NCI-H82 (cell line): ENCODE results near the gene SLC25A26.
"Not testable (repeated sequence)": the region's sequence is repeated elsewhere in the genome, so short reads cannot be mapped to it uniquely, and the experiment has no call there.

Experiments
- DNase-seq: peaks from one replicate; lab custom pipeline; 2025; lab: John Stamatoyannopoulos, UW

SLC25A26 gene, protein sequence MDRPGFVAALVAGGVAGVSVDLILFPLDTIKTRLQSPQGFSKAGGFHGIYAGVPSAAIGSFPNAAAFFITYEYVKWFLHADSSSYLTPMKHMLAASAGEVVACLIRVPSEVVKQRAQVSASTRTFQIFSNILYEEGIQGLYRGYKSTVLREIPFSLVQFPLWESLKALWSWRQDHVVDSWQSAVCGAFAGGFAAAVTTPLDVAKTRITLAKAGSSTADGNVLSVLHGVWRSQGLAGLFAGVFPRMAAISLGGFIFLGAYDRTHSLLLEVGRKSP

DNA sequence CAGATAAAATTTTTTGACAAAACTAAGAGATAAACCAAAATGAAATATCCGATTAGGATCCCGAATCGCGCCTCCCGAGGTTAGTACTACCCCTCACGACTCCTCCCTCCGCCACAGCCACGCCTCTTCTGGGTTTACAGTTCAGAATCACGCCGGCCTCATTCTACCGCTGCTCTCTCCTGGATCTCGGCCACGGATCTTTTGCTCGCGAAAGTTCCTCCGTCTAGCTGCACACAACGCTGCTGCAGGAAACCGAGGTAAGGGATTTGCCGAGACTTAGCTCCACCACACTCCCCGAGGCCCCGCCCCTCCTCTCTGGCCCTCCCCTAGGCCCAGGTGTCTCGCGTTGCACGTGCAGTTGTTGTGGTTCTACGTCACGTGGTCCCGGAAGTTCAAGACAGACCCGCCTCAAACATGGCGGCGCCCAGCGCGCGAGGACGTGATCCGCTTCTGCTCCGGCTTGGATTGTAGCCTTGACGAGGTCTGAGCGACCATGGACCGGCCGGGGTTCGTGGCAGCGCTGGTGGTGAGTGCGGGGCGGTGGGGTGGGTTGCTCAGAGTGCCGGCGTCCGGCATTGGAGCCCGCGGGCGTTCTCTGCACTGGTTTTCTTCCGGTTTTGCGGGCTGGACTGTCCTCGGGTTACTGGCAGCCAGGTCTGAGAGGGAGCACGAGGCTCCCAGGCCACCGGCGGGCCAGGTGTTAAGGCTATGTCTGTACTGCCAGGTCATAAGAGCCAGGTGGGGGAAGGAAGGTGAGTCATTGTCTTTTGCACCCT is at the start of gene SLC25A26:
SLC25A26 (plus strand) TSS at position 400 of the 776 bp plus-strand sequence; CDS start at position 494, 94 bp downstream.
- DNase-seq: peak; percentile 97

DNA sequence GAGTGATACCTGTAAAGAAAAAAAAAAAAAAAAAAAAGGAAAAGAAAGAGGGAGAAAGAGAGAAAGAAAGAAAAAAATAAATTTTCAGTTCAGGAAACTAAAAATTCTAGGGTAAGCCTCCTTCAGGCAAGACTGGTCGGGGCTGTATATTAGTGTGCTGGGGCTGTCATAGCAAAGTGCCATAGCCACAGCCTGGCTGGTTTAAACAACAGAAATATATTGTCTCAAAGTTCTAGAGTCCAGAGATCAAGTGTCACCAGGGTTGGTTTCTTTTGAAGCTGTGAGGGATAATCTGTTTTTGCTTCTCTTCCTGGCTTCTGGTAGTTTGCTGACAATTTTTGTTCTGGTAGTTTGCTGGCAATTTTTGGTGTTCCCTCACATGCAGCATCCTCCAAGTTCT is 48.4 kb upstream of the SLC25A26 start:
- DNase-seq: no peak

DNA sequence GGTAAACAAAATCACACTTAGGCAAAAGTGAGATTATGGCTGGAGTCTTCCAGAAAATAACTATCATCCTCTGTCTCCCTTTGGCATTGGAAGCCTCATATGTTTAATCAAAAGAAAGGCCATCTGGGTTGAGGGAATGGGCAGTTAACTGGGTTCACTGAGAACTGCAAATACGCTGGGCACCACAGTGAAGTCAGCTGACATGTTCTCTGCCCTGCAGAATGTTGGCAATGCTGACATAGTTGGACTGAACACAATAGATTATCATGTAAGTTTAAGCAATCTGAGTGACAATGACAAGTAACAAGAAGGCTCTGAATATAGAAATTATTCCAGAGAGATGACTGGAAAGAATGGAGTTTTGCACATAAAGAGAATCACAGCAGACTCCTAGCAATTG is 43.8 kb upstream of the SLC25A26 start:
- DNase-seq: no peak

DNA sequence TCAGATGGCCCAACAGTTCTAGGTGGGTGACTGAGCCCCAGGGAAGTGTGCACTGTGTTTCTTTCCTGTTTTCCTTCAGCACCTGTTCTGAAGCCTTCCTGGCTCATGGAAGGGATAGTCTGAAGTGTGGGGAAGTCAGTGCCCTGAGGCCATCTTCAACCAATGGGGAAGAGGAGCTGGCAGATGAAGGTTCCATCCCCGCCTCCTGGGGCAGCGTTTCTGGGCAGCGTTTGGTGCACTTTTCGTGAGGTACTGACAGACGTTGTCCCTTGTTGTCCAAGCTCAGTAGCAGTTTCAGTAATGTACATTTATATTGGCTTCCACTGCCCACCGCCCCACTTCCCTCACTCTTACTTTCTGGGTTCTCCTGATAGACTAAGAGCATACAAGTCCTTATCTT is 42.6 kb upstream of the SLC25A26 start:
- DNase-seq: no peak

DNA sequence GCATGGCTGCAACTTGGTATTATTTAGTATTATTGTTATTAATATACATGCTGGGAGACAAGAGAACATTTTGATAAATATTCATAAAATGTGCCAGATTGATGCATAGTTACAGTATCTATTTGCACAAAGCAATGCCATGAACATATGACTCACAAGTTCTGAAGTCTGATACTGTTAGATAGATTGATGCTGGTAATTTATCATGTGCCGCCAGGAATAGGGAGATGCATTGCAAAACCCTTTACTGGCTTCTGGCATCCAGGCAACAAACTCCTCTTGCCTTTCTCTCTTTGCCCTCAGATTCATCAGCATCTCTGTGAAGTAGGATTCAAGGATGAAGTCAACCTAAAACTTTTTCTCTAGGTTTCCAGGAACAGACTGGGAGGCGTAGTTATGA is 41.0 kb upstream of the SLC25A26 start:
- DNase-seq: no peak

DNA sequence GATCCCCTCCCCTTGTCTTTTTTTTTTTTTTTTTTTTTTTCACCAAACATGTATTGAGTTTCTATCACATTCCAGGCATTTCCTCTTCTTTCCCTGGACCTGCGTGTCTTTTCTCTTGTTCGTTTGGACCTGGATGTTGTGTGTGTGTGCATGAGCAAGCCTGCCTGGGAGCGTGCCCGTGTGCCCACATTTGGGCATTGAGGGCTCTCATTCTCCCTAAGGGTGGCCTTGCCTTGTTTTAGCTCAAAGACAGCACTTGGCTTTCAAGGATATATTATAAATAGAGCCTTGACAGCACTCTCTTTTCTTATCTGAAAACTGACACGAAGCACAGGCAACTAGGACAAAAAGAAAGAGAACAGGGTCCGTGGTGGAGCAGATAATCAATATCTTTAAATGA is 39.0 kb upstream of the SLC25A26 start:
- DNase-seq: no peak

DNA sequence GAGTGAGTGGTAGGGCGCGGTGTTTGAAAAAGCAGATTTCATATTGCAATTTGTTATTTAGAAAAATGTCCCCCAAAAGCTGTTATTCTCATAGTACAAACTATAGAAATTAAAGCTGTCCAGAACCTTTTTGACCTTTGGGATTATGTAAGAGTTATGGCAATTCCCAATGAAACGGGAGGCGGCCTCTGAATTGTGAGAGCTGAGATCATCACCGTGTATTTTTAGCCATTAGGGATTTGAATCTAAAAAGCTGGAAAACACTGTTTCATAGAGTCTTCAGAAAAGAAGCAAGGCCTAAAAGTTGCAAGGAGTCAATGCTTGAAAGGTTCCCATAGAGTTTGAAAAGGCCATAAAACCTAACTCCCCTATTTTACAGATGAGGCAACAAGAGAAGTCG is 38.6 kb upstream of the SLC25A26 start:
- no peak for DNase-seq

DNA sequence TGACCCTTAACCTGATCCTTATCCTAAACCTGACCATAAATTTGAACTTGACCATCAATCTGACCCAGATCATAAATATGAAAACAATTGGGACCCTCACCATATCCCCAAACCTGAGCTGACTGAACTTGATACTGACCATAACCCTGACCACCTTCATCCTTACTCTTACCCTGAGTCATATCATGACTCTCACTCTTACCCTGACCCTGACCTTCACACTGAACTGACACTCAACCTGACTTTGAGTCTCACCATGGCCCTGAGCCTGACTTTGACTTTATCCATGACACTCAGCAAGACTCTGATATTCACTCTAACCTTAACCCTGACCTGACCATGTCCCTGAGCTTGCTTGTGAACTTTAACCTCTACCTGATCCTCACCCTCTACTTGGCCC is 34.3 kb upstream of the SLC25A26 start:
- DNase-seq: no peak

DNA sequence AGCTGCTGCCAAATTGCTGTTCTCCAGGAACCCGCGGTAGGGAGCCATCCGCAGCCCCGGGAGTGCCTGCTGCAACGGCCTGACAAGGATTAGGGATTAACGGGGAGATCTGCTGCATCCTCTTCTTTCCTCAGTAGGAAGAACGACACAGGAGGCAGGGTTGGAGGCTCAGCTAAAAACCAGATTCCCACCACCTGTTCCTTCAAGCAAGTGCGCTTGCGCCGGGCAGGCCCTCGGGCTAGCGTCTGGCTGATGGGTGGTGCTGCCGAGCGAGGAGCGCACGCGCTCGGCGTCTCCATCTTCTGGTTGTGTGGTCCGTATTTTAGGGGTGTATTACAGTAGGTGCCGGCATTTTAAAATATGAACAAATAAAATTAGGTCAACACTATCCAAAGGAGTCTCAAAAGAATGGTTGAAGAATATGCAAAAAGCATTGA is 25.4 kb upstream of the SLC25A26 start:
- DNase-seq: peak; percentile 99

DNA sequence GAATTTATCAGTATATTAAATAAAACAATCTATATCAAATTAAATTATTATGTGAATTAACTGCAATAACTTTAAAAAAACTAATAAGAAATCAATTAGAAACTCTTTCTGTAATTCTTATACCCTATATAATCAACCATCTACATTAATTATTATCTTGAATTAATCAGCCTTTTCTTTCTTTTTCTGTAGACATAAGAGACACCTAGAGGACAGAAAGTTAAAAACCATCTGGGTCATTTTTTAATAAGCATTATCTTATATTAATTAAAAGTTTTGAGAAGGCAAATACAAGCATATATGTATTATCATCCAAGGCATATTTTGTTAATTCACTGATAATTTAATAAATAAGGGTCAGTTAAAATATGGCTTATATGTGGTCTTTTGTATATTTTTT is 24.2 kb upstream of the SLC25A26 start:
- peak; percentile 2 for DNase-seq

DNA sequence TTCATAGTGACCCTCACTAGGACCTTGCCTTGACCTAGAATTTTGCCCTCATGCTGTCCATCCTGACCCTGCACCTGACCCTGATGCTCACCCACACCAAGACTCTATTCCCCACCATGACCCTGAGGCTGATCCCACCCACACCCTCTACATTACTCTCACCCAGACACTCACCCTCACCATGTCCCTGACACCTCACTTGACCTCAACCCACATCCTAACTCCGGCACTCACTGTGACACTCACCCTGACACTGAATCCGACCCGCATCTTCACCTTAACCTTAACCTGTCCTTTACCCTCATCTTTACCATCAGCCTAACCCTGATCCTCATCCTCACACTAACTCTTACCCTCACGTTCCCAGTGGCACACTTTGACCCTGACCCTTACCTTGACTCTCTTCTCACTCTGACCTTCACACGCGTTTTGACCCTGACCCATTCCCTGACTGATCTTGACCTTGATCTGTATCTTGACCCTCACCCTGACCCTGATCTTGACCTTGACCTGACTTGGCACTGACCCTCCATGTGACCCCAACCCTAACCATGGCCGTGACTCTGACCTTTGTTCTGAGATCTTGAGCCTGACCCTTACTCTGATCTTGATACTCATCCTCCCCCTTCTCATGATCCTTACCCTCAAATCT is 22.2 kb upstream of the SLC25A26 start:
- DNase-seq: no peak

DNA sequence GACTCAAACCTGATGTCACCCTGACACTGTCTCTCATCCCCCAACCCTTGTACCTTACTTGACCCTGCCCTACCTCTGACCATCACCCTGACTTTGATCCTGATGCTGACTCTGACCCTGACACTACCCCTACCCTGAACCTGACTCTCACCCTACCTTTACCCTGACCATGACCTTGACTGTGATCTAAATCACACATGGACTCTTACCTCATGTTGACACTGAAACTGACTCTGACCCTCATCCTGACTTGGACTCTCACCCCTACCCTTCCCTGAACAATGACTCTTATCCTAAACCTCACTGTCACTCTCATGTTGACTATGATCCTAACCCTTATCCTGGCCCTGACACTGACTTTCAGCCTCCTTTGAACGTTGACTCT is 21.7 kb upstream of the SLC25A26 start:
- DNase-seq: no peak

DNA sequence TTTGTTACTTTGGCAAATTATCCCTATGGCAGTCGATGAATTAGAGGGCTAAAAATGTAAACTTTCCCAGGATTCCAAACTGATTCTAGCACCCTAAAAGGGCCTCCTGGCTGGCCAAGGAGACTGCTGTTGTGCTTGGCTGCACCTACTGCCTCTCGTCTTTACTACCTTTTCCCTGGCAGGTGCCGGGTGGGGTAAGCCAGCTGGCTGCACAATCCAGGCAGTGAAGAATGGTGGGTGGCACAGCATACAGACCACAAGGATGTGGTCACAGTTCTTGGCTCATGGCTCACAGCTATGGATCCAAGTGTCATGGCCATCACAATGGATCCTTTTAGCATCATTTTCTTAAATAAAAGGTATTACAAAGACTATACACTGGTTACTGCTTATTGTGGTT is 20.7 kb upstream of the SLC25A26 start:
- DNase-seq: peak; percentile 33

DNA sequence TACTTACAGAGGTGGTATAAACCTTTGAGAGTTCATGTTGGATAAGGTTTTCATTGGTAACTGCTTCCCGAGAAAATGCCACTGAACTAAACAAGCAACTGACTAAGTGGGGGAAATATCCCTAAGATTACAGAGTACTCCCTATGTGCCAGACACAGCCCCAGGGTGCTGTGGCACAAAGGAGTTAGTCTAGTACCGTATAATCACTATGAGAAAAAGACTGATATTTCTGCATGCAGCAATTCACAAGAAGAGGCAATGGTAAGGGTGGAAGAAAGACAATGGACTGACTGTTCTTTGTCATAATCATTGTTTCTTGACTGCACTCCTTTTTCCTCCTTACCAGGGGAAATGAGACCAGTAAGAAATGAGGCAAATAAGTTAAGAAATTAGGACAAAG is 20.0 kb upstream of the SLC25A26 start:
- no peak for DNase-seq

DNA sequence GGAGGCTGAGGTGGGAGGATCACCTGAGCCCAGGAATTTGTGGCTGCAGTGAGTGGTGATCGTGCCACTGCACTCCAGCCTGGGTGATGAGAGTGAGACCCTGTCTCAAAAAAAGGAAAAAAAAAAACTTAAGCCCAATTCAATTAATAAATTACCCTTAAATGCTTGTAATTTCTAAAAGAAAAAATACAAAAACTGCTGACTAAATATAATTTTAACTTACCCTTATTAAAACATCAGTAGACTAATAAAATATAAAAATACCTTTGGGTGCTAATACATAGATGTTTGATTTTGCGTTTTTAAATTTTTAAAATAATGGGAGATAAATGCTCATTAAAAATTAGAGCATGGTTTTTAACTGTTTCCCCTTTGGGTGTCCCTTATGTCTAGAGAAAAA is 17.5 kb upstream of the SLC25A26 start:
- no peak for DNase-seq

DNA sequence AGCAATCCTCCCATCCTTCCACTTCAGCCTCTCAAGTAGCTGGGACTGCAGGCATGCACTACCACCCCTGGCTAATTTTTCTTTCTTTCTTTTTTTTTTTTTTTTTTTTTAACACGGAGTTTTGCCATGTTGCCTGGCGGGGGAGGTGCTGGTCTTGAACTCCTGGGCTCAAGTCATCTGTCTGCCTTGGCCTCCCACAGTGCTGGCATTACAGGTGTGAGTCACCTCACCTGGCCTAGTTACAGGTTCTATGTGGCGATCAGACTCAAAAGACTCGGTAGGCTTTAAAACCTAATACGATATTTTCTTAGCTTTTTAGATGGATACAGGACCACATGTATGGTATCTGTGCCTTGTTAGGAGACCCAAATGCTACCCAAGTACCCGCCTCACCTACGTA is 14.0 kb upstream of the SLC25A26 start:
- no peak for DNase-seq

DNA sequence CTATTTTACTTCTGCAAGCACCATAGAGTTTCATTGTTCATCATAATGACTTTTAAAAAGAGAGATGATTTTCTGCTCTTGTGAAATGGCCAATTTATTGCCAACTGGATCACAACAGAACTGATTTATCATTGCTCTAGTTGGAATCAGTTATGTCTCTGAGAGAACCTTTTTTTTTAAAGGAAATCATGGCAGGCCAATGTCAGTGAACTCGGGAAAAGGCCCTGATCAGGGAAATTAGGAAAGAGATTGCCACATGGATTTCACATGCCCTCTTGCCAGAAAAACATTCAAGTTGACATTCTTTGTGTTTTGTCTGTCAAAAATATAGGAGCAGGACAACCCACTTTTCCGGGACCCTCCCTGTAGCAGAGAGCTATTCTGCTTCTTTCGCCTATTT is 12.6 kb upstream of the SLC25A26 start:
- DNase-seq: no peak

DNA sequence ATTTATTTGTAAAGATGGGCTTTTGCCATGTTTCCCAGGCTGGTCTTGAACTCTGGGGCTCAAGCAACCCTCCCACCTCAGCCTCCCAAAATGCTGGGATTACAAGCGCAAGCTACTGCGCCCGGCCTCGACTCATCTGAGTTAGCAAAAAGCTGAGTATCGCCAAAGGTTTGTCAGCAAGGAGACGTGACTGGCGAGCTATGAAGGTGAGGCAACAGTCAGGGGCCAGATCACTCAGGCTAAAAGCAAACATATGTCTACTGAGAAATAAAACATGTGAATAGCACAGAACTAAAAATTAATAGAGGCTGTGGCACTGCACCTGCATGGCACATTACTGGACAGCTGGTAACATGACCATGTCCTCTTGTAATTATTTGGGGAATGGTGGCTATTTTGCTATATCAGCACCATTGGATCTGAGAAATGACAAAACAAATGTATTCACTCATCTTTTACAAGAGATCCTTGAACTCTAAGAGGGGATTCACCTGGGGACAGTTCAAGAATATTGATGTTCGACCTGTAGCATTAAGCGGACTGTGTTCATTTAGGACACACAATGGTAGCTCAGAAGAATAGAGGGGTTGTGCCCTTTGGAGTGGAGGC is 10.0 kb upstream of the SLC25A26 start:
- no peak for DNase-seq

DNA sequence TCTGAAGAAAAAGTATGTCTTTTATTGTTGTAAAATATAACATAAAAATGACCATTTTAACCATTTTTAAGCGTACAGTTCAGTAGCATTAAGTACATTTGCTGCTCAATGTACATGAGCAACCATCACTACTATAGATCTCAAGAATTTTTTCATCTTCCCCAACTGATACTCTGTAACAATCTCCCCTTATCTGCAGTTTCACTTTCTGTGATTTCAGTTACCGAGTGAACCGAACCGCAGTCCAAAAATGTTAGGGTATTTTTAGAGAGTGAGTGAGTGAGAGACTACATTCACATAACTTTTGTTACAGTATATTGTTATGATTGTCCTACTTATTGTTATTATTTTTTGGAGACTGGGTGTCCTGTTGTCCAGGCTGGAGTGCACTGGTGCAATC is 9.0 kb upstream of the SLC25A26 start:
- DNase-seq: no peak

DNA sequence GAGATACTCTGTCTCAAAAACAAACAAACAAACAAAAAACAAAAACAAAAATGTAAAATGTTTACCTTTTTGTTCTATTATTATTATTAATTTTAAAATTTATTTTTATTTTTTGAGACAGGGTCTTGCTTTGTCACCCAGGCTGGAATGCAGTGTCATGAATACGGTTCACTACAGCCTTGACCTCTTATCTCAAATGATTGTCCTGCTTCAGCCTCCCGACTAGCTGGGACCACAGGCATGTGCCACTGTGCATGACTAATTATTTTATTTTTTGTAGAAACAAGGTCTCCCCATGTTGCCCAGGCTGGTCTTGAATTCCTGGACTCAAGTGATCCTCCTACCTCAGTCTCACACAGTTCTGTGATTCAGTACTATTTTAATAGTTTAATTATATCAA is 5.7 kb upstream of the SLC25A26 start:
- DNase-seq: no peak

DNA sequence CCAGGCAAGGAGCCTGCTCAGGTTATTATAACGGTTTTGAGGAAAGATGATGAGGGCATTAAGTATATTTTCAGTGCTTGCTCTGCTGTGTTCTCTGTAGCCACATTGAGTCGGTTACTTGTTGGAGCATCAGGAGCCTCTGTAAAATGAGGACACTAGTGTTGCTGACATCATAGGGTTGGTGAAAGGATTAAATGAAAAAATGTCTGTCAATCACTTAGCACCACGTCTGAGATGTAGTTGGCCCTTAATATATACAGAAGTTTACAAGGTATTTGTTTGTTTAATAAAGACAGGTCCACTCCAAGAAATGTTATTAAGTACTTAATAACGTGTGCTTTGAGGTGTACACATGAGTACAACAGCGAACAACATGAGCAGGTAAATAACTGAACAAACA is 735 bp upstream of the SLC25A26 start:
- DNase-seq: peak; percentile 32

DNA sequence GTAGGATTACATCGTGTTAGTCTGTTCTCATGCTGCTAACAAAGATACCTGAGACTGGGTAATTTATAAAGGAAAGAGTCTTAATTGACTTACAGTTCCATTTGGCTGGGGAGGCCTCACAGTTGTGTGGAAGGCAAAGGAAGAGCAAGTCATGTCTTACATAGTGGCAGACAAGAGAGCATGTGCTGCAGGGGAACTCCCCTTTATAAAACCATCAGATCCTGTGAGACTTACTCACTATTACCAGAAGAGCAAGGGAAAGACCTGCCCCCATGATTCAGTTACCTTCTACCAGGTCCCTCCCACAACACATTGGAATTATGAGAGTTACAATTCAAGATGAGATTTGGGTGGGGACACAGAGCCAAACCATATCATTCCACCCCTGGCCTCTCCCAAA is 3.4 kb downstream of the SLC25A26 start:
- no peak for DNase-seq

DNA sequence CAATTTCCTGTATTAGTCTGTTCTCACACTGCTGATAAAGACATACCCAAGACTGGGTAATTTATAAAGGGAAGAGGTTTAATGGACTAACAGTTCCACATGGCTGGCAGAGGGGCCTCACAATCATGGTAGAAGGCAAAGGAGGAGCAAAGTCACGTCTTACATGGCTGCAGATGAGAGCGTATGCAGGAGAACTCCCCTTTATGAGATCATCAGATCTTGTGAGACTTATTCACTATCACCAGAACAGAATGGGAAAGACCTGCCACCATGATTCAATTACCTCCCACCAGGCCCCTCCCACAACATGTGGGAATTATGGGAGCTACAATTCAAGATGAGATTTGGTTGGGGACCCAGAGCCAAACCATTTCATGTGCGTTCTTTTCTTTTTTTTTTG is 5.3 kb downstream of the SLC25A26 start:
- DNase-seq: not testable (repeated sequence)
